HG03196 (cell line): ENCODE data around the gene PROX1.

Experiments
- ATAC-seq: cut with Tn5 transposase; IDR thresholded peaks from one replicate; pipeline ENCODE4 v1.9.1; 2021; ENCODE audit not compliant: unreplicated experiment

Gene PROX1, protein sequence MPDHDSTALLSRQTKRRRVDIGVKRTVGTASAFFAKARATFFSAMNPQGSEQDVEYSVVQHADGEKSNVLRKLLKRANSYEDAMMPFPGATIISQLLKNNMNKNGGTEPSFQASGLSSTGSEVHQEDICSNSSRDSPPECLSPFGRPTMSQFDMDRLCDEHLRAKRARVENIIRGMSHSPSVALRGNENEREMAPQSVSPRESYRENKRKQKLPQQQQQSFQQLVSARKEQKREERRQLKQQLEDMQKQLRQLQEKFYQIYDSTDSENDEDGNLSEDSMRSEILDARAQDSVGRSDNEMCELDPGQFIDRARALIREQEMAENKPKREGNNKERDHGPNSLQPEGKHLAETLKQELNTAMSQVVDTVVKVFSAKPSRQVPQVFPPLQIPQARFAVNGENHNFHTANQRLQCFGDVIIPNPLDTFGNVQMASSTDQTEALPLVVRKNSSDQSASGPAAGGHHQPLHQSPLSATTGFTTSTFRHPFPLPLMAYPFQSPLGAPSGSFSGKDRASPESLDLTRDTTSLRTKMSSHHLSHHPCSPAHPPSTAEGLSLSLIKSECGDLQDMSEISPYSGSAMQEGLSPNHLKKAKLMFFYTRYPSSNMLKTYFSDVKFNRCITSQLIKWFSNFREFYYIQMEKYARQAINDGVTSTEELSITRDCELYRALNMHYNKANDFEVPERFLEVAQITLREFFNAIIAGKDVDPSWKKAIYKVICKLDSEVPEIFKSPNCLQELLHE

DNA sequence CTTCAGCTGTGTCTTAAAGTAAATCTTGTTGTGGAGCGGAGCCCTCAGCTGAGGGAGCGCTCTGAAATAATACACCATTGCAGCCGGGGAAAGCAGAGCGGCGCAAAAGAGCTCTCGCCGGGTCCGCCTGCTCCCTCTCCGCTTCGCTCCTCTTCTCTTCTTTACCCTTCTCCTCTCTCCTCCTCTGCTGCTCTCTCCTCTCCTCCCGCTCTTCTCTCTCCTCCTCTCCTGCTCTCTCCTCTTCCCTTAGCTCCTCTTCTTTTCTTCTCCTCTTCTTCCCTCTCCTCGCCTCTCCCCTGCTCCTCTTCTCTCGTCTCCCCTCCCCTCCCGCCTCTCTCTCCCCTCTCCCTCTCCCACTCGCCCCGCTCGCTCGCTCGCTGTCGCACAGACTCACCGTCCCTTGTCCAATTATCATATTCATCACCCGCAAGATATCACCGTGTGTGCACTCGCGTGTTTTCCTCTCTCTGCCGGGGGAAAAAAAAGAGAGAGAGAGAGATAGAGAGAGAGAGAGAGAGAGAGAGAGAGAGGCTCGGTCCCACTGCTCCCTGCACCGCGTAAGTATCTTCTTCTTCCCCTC, at the start of gene PROX1:
TSS of gene PROX1 (plus strand) at position 47 of the 580 bp plus-strand sequence. CDS start 8,563 bp downstream, outside the sequence.
- peak; percentile 78 for ATAC-seq

DNA sequence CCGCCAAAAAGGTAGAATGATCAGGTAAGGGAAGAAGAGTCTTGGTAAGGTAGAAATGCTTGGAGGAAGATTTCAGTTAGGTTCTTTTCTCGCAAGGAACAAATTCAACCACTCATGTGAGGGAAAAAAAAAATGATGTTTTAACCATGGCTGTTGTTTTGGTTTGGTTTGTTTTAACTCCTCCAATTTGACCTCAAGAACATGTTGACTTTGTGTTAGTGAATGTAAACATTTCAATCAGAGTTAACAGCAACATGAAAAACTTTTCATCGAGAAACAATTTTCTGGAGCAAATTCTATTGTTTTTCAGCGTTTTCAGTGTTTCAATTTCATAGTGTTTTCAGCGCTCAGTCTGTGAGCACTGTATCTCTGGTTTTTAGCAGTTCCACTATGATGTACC, 49.0 kb upstream of the PROX1 start:
- ATAC-seq, result no peak

DNA sequence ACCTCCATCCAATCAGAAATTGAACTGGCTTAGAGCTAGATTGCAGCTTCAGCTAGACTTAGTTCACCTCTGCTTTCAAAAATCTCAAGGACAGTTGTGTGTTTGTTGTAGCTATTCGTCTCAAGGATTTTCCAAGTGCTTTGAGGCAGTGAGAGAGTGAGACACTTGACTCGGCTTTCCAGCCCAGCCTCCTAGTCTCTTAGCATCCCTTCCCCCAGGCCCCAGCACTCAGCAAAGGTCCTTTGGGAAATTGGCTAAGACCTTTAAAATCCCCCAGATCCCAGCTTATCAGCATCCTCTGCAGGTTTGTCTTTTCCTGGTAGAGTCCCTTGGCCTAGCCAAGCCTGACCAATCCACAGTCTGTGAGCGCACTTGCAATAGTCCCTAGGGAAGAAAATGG, 47.9 kb upstream of the PROX1 start:
- ATAC-seq, result no peak

DNA sequence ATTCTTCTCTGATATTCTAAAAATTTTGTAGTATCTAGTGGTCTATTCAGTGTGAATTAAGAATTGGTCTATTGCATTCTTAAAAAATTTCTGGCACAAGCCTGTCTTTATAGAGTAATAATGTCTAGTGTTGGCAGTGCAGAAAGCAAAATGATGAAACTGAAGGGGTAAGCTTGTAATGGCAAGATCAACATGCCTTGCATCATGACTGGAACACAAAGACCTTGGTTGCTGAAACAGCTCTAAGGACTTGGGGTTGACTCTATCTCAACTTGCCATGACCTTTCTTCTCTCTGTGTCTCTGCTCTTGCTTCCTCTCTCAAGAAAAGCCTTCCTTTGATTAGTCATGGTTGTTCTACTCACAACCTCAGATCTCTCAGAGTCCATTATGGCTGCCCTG, 46.8 kb upstream of the PROX1 start:
- ATAC-seq, result no peak

DNA sequence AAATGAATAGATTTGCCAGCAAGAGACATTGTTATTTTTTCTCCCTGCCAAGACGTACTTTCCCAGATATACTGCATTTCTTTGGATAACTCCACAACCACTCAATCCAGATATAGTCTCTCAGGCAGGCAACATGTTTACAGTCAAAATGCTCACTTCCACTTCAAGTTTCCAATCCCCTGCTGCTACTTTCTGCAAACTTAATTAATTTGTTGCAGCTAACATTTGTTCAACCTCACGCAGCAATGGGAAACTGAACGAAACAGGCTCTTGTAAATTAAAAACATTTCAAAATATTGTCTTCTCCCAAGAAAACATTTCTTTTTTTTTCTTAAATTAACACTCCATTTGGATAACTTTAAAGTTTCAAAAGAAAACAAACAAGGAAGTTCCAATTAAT, 45.7 kb upstream of the PROX1 start:
- ATAC-seq, result no peak

DNA sequence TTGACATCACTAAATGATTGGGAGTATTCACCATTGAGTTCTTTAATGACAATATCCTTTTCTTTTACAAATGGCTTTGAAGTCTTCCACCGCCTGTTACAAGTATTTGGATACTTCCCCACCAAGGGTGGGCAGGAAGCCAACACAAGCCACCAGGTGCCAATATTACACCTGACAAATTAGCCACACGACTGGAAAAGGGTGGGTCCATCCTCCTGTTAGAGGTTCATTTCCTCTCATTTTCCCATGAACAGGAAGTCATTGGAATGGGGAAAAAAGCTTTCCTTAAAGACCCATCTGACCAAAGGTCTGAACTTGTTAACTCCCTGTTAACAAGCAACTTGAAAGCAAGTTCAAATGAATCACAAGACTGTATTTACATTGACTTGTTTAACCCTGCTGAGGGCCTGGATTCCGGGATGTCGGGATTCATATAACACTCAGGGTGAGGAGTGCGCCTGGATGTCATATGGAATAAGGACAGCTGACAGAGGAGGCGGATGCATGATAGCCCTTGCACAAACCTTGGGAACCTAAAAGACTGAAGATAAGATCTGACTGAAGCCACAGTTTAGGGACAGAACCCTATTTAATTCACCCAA, 40.5 kb upstream of the PROX1 start:
- no peak for ATAC-seq

DNA sequence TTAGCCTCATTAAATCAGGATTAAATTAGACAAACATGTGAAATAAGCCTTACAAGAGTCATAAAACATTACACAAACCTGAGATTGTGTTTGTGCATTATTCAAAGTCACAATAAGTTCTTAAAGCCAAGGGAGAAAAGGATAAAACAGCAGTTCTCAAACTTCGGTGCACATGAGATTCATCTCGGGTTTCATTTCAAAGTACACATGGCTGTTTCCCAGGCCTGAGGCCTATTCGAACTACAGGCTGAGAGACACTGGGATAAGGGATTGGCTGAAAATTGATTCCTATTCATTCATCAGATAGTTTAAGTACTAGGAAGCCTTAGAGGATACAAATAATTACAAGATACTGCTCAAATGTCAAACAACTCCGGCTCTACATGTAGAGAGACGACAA, 35.9 kb upstream of the PROX1 start:
- no peak for ATAC-seq

DNA sequence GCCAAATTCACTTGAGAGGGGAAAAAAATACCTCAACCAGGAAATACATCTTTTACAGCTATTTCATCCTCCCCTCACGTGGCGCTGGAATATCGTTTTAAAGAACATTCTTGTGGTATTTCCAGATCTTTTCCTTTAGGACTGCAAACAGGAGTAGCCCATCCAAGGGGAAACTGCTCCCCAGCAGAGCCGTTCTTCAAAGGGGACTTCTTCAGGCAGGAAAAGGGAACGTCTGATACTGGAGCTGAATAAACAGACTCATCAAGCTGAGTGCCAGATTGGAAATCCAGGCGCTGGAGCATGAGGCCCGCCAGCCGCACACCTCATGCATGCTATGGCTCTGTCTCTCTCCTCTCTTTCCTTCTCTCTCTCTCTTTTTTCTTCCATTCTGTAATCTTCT, 34.0 kb upstream of the PROX1 start:
- no peak for ATAC-seq

DNA sequence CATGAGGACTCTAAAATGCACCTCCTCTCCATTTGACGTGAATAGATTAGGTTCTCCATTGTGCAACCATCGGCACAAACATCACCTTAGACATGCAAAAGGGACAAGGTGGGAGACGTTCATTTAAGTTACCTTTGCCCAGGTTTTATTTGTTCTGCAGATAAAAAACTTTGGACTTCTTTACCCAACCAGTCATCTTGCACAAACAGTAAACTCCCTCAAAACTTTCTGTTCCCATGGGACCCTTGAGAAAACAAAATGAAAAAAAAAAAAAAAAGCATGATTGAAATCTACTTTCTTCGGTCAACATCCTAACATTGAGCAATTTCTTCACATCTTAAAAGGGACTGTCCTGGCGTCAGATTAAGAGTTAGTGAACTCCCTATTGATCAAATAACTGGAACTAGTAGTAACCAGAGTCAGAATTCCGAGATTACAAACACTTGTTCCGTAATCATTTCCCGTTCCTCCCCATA, 31.4 kb upstream of the PROX1 start:
- ATAC-seq, result no peak

DNA sequence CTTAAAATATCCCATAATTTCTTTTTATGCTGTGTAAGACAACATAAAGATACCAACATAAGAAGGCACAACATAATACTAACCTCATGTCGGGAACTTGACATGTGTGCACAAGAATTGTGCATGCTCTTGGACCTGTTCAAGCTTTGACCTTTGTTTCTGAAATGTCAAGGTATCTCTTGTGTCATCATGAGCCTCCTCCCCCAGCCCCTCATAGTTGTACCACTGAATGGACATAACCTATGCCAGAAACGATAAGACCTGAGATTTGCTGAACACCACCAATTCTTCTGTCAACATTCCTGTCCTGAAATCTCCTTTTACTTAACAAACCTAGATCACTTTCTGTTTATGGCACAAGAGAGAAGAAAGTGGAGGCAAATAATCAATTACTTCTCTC, 29.4 kb upstream of the PROX1 start:
- no peak for ATAC-seq

DNA sequence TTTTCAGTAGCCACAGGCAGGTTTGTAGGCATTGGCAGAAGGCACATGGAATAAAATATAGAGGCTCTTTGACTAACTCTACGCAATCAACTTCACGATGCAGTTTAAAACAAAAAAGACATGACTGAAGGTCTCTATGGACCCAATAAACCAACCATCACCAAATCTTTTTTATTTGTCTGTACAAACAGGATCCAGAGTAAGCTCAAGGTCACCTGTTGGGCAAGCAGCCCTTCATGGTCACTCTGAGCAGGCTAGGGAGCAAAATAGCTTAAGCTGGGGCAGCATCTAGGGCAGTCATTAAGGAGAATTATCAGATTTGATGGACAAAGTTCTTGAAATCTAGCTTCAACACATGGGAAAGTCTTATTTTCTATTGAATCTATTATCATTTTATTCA, 26.8 kb upstream of the PROX1 start:
- ATAC-seq, result no peak

DNA sequence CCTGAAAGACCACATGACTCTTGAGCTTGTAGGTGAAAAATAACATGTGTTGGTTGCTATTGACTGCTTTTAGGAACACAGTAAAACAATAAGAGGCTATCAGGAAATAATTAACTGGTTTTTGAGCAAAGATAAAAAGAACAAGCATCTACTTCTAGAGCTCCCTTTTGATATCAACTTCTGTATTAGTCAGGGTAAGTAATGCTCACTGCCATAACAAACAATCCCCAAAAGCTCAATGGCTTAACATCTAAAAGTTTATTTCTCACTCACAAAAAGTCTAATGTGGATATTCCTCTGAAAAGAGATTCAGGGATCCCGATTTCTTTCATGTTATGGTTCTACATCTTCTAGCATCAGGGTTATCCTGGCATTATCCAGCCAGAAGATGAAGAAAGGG, 25.3 kb upstream of the PROX1 start:
- no peak for ATAC-seq

DNA sequence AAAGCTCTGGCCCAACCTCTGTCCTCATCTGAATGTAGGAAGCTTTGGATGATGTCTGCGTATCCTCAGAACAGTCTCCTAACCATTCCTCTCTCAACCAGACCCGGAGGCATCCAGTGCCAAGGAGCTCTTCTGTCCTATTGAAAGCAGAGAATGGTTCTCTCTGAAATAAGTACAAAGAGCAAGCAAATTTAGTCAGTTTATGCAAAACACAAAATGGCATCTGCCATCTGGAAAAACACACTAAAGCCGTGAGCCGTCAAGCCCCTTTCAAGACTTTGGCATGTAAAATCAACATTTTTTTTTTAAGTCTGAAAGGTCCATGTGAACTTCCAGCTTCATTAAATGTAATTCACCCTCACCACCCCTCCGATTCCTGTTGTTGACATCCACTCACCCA, 21.7 kb upstream of the PROX1 start:
- ATAC-seq, result no peak

DNA sequence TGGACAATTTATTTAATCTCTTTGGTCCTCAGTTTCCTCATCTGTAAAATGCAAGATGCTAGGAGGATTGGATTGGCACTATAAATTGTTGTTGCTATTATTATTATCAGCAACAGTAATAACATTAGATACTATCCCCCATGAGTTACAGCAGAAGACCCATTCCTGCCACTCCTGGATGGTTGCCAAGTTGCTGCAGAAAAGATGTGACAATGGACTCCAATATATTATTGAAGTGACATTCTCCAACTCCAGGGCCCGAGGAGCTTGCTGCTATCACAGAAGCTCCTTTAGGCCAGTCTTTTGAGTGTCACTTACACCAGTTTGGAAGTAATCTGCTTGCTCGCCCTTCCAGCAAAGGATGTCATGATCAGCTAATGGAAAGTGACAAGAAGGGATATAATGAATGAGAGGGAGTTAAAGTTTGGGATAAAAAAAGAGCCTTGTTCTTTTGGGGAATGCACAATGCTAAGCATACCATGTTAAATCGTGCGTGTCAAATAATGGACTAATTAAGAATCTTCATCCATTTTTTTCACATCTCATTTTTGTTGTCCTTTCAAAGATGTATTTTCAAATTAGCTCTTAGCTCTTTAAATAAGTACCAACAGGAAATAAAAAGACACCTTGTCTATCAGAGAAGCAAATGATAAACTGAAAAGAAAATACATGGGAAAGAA, 19.5 kb upstream of the PROX1 start:
- no peak for ATAC-seq

DNA sequence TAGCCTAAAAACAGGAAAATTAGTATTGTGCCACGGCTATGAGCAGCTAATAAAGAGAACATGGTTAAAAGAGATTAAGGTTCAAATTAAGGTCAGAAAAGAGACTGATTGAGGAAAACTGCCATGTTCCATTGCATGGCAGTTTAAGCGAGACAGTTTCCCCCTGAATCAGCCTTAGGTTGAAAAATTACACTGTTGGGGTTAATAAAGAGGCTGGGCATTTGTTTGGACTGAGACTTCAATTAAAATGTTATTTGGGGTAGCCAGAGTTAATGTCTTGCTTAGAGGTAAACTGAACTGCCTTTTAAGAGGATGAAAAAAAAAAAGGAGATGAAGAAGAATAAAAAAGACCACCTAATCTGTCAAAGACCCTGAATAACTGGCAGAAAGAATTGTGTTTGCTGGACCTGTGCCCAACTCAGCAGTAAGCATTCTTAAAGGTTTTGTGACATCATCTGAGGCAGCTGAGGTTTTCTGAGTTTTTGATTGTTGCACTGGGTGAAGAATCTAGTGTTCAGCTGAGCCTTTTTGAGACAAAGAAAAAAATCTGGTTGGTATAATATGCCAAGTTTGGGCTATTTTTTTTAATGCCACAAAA, 17.7 kb upstream of the PROX1 start:
- no peak for ATAC-seq

DNA sequence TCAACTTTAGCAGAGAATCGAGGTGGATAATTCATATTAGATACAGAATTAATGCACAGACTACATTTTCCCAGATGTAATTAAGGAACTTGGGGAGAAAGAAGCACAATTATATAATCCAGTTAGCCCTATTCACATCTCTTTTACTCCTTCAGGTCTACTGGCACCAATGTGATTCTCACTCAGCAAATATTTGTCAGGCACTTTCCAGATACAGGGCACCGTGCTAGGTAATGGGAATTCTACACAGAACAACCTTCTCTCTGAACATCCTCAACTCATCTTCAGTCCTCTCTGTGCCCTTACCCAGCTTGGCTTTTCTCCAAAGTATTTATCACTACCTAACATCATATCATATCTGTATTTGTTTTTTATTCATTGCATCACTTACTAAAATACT, 15.6 kb upstream of the PROX1 start:
- ATAC-seq, result no peak

DNA sequence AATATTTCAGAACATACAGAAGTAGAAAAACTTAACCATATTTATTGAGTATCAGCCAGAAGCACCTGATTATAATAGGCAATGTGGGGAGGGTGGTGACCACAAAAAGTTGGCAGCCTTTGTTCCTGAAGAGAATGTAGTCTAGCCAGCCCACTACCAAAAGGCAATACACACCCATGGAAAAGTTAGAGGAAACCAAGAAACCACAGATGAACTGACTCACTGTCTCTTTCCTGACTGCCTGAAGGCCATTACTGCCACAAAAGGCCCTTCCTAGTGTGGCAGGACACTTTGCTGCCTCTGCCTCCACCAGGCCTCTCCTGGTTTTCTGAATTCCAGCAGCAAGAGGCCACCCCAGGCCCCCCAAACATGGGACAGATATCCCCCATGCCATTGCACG, 14.6 kb upstream of the PROX1 start:
- ATAC-seq, result no peak

DNA sequence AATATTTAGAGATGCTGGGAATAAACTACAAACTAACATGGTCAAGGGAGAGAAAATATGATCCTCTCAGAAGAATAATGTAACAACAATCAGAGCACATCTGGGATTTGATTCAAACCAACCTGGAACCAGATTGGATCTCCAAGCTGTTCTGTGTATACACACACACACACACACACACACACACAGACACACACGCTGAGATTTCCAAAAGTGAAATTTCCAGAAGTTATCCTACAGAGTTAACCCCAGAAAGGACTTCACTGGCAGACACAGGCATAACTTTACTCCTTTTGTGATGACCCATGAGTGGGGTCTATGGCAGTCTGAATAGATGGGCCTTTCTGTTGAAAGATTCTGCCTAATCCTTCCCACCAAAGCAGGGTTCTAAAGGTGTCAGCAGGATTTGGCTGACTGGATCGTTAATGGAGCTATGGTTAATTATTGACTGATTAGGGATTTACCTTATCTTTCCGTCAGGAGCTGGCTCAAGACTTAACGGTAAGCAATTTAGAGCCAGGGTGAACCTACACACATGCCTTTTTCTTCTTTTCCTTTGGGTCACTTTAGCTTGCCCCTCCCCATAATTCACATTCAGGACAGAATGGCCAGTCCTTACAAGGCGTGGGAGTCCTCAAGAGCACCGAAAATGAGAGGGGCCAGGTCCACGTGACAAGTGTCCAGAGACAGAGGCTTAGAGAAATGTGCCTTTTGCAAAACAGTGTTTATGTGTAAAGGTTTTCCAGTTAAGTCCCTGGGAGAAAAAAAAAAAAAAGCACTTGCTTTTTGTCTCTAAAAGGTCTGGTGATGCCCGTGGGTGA, 10.9 kb upstream of the PROX1 start:
- ATAC-seq, result no peak

DNA sequence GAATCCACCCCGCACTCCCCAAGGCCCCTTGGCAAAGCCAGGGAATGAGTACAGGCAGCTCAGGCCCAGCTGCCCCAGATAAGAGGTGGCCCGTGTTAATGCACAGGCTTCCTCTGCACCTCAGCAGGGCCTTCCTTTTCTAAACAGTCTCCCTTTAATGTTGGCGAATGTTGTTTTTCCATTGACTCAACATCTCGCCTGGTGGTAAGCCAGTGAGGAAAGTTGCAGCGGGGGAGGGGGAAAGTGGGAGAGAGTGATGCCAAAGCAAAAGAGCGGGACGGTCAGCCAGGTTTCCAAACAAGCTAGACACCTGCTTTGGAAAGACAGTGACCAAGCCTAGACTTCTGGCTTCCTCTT, 10.3 kb upstream of the PROX1 start:
- no peak for ATAC-seq

DNA sequence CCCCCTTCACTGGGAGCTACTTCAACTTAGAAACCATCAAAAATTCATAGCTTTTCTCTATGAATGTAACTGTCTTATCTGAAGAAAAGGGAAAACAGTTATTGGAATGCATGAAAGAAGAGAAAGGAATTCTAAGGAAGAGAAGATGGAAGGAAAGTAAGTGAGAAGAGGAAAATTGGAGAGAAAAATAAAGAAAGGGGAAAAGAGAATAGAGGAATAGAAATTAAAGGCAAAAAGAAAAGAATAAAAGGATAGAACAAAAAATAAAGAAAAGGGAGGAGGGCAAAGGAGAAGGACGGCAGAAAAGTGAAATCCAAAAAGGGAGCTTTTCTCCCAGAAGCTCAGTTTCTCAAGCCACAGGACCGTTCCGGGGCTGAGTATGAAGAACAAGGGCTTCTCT, 9.9 kb upstream of the PROX1 start:
- ATAC-seq, result no peak
